Measurements from ENCODE around the gene RALY.

Gene RALY

GRCh38 chr20:34075647-34076046, 81.9 kb downstream of the RALY start:
- H3K9me2 ChIP-seq (replicated peaks; ENCODE audit: control insufficient read depth, low read length) = no peaks in the 10 kb centered on the region
- H4K20me1 ChIP-seq (ENCODE audit: control insufficient read depth, insufficient read depth, low read depth, low read length) = no peaks in the 10 kb centered on the region
- H3K36me3 ChIP-seq (ENCODE audit: control insufficient read depth, low read length) = peaks cover 82% of the 10 kb centered on the region
- H3K4me1 ChIP-seq (ENCODE audit: control insufficient read depth, low read length) = no peaks in the 10 kb centered on the region
- no peaks in the 10 kb centered on the region for H3K9me3 ChIP-seq (ENCODE audit: control insufficient read depth, insufficient read depth, low read length)
- no peak overlapping the region for H3K4me3 ChIP-seq (ENCODE audit: low read length)
- TF ChIP-seq CTCF (IDR thresholded peaks at IDR 0.05; ENCODE audit: low read depth, low read length, poor library complexity, severe bottlenecking) (no peak), EZH2phosphoT487 (IDR thresholded peaks at IDR 0.05; ENCODE audit: borderline replicate concordance, low read length) (no peak)
- H3K79me2 ChIP-seq (ENCODE audit: control insufficient read depth, low read length) = peaks cover 26% of the 10 kb centered on the region
- H3K27me3 ChIP-seq (ENCODE audit: control insufficient read depth, low read length) = no peaks in the 10 kb centered on the region
- H3K4me2 ChIP-seq (ENCODE audit: low read length) = no peak overlapping the region
- H3F3A ChIP-seq (ENCODE audit: control insufficient read depth, insufficient read depth) = no peaks in the 10 kb centered on the region
- H3K27ac ChIP-seq (ENCODE audit: low read depth, low read length) = no peak overlapping the region

- Histone ChIP-seq H3K79me2 (ENCODE audit: control insufficient read depth, low read length) (peaks cover 15% of the 10 kb centered on the region), H3K36me3 (ENCODE audit: control insufficient read depth, low read length) (peaks cover 85% of the 10 kb centered on the region), H3K9me2 (replicated peaks; ENCODE audit: control insufficient read depth, low read length) (no peaks in the 10 kb centered on the region), H3K27me3 (ENCODE audit: control insufficient read depth, low read length) (no peaks in the 10 kb centered on the region), H3K27ac (ENCODE audit: low read depth, low read length) (no peak overlapping the region), H3K4me2 (ENCODE audit: low read length) (no peak overlapping the region), H4K20me1 (ENCODE audit: control insufficient read depth, insufficient read depth, low read depth, low read length) (no peaks in the 10 kb centered on the region), H3K4me3 (ENCODE audit: low read length) (no peak overlapping the region), H3F3A (ENCODE audit: control insufficient read depth, insufficient read depth) (no peaks in the 10 kb centered on the region), H3K4me1 (ENCODE audit: control insufficient read depth, low read length) (no peaks in the 10 kb centered on the region), H3K9me3 (ENCODE audit: control insufficient read depth, insufficient read depth, low read length) (no peaks in the 10 kb centered on the region)
- no peak for TF ChIP-seq CTCF (IDR thresholded peaks at IDR 0.05; ENCODE audit: low read depth, low read length, poor library complexity, severe bottlenecking)
- no peak for TF ChIP-seq EZH2phosphoT487 (IDR thresholded peaks at IDR 0.05; ENCODE audit: borderline replicate concordance, low read length)
These were observed 83.2 kb downstream of the RALY start for GRCh38 chr20:34076952-34077351.

GRCh38 chr20:34078540-34078939, 84.8 kb downstream of the RALY start:
- Histone ChIP-seq H3K9me2 (replicated peaks; ENCODE audit: control insufficient read depth, low read length) (no peaks in the 10 kb centered on the region), H3K79me2 (ENCODE audit: control insufficient read depth, low read length) (0 out of 2 replicates have a peak, but pooled peaks cover 3% of the 10 kb centered on the region), H3K27ac (ENCODE audit: low read depth, low read length) (no peak overlapping the region), H3K9me3 (ENCODE audit: control insufficient read depth, insufficient read depth, low read length) (no peaks in the 10 kb centered on the region), H3K27me3 (ENCODE audit: control insufficient read depth, low read length) (no peaks in the 10 kb centered on the region), H4K20me1 (ENCODE audit: control insufficient read depth, insufficient read depth, low read depth, low read length) (peaks cover 3% of the 10 kb centered on the region; the same call in 1 of the 2 replicates), H3K4me2 (ENCODE audit: low read length) (no peak overlapping the region), H3K4me3 (ENCODE audit: low read length) (no peak overlapping the region), H3K4me1 (ENCODE audit: control insufficient read depth, low read length) (peaks cover 7% of the 10 kb centered on the region), H3K36me3 (ENCODE audit: control insufficient read depth, low read length) (peaks cover 87% of the 10 kb centered on the region), H3F3A (ENCODE audit: control insufficient read depth, insufficient read depth) (peaks cover 3% of the 10 kb centered on the region; the same call in 1 of the 2 replicates)
- TF ChIP-seq CTCF (IDR thresholded peaks at IDR 0.05; ENCODE audit: low read depth, low read length, poor library complexity, severe bottlenecking) (no peak), EZH2phosphoT487 (IDR thresholded peaks at IDR 0.05; ENCODE audit: borderline replicate concordance, low read length) (no peak)

All from DOHH2 (cell line).